Heart left ventricle (tissue), 13 donors: ENCODE results near the gene KRT77.

Experiments
- CTCF ChIP-seq, 12 donors: fragments of 200-600 bp; sonication (generic) in 4 of 12; IDR thresholded peaks; one replicate each; pipeline versions ENCODE4 v1.5.0 to v1.8.0; 2018 to 2022; ENCODE audit warnings: antibody characterized with exemption in 12 of 12, mild to moderate bottlenecking in 5 of 12
- POLR2A ChIP-seq, 2 donors: fragments of 450-650 bp; IDR thresholded peaks; one replicate each; pipeline ENCODE4 v1.6.1; 2017; ENCODE audit warnings: antibody characterized with exemption in 2 of 2, mild to moderate bottlenecking in 2 of 2, moderate library complexity in 2 of 2
- donor health status: ischemic (EF 13 %, LVEDD 7.1; RV severe dilation, severe dysfunction).
- donor health status: DM: no; HTN: yes; CAD: no.
- donor health status: DM: no; HTN: no; CAD: no.
- donor health status: ischemic (EF 25% LVEDD 6.9; RV normal size, moderate dysfunction).
- donor health status: ischemic (EF 25% LVEDD 5.7; RV mildly dilated, moderate dysfunction).
- donor health status: ischemic (EF 35%, LVEDD 5.7; RV mildly dilated, moderate dysfunction).
- donor health status: nonischemic (EF 11% LVEDD 7.7; RV severe dilation, severe dysfunction).
- donor health status: DM: yes; HTN: yes; CAD: no.
- donor health status: PGD.
- donor health status: ischemic (EF 29% LVEDD 5.4; RV normal size, mild dysfunction).
- donor health status: nonischemic (EF 23%, LVEDD 6.1; RV moderate dilation, normal function).

DNA sequence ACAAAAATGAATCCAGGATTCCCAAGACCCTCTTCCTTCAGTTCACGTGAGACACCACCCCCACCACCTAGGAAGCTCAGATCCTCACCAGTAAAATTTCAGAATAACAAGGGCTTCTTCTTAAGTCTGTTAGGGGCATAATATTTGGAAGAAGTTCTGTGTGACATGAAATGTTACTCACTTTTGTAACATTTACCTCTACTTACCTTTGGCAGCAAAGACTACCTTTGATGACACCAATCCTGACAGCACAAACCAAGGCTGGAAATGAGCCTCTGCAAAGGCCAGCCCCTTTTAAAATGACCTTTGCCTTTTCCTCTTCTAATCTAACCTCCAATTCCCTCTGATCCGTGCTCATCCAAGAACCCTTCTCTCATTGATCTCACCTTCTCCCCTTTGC, 19.4 kb upstream of the KRT77 start:
- TF ChIP-seq POLR2A (IDR thresholded peaks at IDR 0.05): no peak
- no peak for TF ChIP-seq CTCF (IDR thresholded peaks at IDR 0.05)
